ENCODE results near the gene TBC1D23. TPM values are rescaled to one million over a fixed set of nuclear protein-coding genes. Genes with fewer than 3 reads are reported as not detected.

The TBC1D23 gene
- total and polyA plus RNA-seq, 9 of the 15 experiments (the other 6 are each of a cell fraction or from before 2014, with no cell fraction given) = 23.4 to 85.8 (median 43.7) TPM

DNA sequence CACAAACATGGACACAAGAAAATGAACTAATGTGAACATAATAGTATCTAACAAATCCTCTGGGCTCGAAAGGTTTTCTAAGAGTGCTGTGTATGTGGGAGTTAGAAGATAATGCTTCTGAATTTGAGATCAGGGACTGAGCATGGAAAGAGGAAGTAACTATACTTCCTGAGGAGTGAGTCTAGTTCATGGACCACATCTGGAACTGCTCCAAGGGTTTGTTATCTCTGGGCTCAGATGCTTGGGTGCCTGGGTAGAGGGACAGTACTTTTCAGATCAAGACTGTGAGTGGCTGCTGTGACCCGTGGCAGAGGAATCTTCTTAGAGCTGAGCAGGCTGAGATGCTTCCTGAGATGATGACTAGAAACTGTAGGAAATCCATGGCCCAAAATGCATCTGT is 28.5 kb downstream of the TBC1D23 start (continued):
- TF ChIP-seq, protein P1, sequence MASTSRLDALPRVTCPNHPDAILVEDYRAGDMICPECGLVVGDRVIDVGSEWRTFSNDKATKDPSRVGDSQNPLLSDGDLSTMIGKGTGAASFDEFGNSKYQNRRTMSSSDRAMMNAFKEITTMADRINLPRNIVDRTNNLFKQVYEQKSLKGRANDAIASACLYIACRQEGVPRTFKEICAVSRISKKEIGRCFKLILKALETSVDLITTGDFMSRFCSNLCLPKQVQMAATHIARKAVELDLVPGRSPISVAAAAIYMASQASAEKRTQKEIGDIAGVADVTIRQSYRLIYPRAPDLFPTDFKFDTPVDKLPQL (IDR thresholded peaks at IDR 0.05; ENCODE audit: extremely low read depth, insufficient read length) = no peak
- TF ChIP-seq SREBF1 (IDR thresholded peaks at IDR 0.05; ENCODE audit: borderline replicate concordance, low read depth, low read length) (no peak), FOXJ2 (tag; IDR thresholded peaks at IDR 0.05) (no peak), ZNF699 (CRISPR knock-in tag; IDR thresholded peaks at IDR 0.05; ENCODE audit: insufficient replicate concordance) (no peak), CHCHD3 (CRISPR knock-in tag; IDR thresholded peaks at IDR 0.05) (no peak), SP2 (IDR thresholded peaks at IDR 0.05; ENCODE audit: extremely low read depth, low read depth, low read length, poor library complexity, severe bottlenecking) (no peak), NFIX (CRISPR knock-in tag; IDR thresholded peaks at IDR 0.05; ENCODE audit: low read depth) (no peak)
- TF ChIP-seq, protein P2, sequence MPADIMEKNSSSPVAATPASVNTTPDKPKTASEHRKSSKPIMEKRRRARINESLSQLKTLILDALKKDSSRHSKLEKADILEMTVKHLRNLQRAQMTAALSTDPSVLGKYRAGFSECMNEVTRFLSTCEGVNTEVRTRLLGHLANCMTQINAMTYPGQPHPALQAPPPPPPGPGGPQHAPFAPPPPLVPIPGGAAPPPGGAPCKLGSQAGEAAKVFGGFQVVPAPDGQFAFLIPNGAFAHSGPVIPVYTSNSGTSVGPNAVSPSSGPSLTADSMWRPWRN (IDR thresholded peaks at IDR 0.05; ENCODE audit: low read depth) = no peak
- TF ChIP-seq, protein P3, sequence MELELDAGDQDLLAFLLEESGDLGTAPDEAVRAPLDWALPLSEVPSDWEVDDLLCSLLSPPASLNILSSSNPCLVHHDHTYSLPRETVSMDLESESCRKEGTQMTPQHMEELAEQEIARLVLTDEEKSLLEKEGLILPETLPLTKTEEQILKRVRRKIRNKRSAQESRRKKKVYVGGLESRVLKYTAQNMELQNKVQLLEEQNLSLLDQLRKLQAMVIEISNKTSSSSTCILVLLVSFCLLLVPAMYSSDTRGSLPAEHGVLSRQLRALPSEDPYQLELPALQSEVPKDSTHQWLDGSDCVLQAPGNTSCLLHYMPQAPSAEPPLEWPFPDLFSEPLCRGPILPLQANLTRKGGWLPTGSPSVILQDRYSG (tag; conservative IDR thresholded peaks at IDR 0.05; ENCODE audit: low read depth) = no peak

Data from K562 (cell line).